ENCODE data around the gene TFPI2.

TFPI2 gene

DNA sequence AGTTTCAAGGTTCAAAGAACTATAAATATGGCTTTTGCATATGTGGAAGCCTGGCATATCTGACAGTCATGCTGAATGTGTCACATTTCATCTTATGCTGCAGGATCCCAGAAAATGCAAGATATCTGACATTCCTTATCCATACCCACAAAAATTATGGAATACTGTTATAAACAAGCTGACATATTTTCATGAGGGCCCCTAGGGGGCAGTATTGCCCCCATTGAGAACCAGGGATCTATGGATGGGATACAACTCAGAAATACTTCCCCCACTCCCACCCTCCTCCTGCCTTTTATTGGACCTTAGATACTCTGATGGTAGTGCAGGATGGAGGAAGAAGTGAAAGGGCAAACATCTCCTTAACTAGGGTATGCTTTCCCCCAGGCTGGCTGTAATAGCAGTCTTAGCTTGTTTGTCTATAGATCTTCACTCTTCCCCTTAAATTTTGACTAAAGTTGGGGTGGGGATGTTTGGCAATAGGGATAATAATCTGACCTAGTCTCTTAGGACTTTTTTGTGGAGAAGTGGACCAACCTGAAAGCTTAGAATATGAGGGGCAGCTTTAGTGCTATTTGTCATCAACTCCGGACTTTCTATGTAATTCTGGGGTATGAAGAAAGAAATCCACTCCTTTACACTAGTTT is 12.3 kb upstream of the TFPI2 start:
- DNase-seq: no peak

DNA sequence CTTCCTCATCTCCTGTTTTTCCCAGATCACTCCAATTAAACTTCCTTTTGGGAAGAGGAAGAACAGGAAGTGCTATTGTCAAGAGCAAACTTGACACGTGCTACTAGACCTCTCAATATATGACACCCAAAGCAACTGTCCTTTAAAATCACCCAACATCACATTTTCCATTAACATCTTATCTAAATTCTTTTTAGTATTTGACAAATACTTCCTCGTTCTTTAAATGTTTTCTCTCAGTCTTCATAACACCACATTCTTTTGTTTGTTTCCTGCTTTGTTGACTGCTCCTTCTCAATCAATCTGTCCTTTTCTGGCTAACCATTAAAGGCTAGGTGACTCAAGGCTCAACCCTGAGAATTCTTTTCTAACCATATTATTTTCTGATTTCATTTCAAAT is 7.1 kb upstream of the TFPI2 start:
- DNase-seq: no peak

DNA sequence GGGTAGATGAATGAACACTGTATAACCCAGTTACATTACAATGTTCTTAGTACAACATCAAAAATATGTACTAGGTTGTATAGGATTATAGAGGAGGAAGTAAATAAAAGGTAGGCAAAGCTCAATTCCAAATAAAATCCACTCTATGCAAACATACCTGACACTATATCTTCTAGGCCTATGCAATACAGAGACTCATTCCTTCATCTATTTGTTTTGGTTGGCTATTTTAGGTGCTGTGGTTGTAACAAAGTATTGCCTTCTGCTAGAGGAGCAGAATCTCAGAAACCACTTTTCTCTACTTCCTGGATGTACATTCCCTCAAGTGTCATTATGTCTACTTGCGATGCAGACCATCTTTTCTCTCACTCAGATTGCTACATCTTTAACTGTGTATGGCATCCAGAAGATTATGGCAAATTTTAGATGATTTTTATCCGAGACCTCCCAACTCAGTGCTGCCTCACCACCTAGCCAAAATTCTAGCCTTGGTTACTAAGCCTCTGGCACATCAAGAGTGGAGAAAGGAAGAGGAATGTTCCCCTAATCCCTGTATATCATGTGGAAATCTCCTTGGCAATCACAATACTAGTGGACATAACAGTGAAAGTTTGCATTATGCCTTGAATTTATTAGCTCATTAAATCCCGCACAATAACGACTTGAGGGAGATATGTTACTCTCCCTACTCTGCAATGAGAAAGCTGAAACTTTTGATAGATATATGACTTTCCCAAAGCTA is 5.5 kb upstream of the TFPI2 start:
- DNase-seq: no peak

DNA sequence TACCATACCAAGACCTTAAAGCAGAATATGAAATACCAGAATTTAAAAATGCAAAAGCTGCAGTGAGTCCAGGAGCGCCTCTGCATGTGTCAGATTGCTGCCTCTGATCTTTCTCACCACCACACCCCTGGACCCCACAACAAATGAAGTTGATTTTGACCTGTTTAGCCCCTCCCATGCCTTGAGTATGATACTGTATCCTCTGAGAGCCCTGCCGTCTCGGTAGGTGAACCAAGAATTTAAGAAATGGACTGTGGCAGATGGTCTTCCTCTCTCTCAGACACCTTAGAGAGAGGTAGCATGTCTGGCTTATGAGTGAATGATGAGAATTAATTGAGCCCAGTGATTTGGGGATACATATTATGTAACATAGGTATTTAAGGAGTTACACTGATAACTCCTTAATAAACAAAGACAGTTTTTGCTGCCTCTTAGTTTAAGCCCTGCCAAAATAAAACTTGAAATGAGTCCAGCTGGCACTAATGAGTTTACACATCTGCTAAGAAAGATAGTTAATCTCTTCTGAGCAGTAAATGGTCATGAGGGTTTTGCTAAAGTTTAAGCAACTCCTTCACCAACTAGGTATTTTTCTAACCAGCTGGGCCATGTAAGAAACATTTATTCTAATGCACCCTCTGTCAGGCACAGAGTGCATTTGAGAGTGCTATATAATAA is 4.5 kb upstream of the TFPI2 start:
- DNase-seq: no peak

DNA sequence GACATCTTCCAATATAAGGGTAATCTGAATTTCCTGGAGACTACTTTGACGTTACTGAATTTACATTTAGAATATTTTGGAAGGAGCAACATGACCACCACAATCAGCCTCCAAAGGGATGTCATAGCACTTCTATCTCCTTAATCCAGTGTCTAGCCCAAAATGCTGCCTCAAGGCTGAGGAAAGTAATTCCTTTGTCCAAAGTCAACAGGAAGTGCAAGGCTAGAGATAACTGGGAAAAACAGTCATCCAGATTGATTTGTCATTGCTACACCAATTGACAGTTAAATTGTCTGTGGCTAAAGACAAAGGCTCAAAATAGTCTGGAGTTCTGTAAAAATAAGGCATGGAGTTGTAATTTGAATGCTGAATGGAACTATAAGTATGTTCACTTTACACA is 3.9 kb upstream of the TFPI2 start:
- DNase-seq: no peak

DNA sequence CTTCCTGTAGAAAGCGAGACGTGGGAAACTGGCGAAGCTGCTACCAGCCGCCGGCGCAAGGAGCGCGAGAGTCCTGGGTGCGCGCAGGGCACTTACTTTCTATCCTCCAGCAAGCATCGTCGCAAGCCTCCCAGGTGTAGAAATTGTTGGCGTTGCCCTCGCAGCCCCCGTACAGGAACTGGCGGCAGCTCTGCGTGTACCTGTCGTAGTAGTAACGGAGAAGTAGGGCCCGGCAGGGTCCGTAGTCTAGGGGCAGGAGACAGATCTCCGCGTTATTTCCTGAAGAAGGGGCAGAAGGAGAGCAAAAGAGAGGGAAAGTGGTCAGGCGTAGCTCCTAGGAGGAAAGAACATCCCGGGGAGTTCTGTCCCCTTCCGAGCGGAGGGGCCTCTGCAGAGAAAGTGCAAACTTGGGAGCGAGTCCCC is 501 bp downstream of the TFPI2 start:
- no peak for DNase-seq

DNA sequence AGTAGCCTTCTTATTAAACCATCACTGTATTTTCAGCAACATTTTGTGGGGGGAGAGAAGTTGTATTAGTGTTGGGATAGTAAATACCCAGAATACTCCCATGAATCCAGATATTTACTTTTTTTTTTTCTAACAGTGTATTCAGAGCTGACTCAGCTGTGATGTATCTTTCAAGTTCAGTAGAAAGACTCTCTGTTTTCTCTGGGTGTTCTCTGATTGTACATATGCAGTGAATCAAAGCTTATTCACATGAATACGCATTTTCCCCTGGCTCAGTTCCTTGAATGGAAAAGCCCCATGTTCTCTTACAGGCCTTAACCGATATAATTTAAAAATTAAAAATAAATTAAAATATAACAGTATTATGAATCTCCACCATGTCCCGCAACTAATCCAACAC is 1.3 kb downstream of the TFPI2 start:
- DNase-seq: no peak

DNA sequence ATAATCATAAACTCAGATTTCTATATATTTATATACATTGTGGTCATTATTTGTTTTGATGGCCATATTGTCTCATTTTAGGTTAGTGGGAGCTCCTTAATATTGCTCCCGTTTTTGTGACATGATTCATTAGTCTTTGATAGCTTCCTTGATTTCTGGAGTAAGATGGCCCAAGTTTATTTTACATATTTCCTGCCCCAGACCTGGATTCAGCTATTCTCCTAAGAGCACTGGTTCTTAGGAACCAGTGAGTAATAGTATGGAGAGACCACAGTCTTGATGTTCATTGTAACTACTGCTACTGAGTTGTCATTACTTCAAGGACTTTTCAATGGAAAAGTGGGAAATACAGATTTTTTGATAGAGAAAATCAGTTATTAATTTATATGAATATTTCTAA is 6.0 kb downstream of the TFPI2 start:
- DNase-seq: no peak

DNA sequence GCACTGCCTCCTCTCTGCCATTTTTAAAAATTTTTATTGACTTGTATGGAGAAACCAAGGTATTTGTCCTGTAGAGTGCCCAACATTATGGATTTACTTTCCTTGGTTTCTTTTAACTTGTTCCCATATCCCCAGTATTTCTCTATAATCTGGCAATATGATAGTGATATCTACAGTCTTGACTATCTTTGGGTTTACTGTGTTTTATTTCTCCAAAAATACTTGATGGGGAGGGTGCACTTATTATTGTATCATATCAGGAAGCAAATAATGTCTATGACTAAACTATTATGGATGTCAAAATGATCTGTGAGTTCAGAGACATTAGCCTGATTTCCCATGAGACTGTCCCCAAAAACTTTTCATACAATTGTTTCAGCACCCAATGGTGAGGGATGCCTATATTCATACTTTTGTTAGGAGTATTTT is 6.6 kb downstream of the TFPI2 start:
- DNase-seq: no peak

DNA sequence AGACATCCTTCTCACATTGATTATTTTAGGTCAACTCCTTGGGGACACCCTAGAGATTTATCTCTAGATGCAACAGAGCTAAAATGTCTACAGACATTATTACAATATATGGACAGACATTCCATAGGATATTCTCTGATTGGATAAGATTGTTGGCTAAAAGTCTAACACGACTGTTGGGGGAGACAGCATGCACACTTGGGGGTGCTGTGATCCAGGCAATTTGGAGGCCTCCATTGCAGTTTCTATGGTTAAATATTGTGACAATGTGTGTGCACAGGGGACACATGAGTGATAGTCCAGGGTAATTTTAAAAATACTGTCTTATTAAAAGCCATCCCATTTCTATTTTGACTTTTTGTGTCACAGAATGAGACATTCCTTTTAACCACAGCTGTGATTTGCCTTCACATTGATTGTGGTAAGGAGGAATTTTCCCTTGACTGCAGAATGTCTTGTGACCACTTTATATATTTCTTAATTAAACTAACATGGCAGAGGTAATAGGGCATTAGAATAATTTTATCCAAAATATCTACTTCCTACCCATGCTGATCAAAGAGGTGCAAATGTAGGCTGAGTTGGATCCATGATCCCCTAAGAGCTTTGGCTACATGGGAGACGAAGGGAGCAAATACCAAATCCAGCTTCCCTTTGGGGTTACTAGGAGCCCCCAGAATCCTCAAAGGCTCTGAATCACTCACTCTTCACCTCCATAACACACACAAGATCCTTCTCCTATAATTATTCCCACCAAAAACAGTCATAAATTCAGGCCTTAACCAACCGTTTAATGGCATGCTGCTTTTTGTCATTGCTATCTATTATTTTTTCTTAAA is 7.3 kb downstream of the TFPI2 start:
- DNase-seq: no peak

DNA sequence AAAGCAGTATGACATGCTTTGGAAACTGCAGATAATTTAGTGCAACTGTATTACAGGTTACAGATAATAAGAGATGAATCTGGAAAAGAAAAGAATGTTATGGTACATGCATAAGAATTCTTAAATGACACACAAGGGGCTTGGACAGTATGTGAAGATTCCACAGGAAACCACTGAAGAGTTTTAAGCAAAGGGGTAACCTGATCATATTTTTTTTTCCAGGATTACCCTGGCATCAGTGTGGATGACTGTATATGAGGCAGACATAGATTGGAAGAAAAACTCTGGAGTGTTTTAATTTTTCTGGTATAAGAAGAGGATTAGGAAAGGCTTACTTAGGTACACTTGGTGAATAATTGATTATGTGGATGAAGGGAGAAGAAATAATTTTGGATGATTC is 8.1 kb downstream of the TFPI2 start:
- no peak for DNase-seq

DNA sequence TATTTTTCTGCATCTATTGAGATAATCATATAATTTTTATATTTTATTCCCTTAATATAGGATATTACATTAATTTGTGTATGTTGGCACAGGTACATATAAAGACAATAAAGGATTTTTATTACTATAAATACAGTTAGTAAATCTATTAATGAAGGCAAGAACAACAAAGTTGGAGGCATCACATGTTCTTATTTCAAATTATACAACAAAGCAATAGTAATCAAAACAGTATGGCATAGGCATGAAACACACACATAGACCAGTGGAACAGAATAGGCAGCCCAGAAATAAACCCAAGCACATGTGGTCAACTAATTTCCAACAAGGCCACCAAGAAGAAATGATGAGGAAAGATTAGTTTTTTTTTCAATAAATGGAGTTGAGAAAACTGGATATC is 11.2 kb downstream of the TFPI2 start:
- DNase-seq: no peak

DNA sequence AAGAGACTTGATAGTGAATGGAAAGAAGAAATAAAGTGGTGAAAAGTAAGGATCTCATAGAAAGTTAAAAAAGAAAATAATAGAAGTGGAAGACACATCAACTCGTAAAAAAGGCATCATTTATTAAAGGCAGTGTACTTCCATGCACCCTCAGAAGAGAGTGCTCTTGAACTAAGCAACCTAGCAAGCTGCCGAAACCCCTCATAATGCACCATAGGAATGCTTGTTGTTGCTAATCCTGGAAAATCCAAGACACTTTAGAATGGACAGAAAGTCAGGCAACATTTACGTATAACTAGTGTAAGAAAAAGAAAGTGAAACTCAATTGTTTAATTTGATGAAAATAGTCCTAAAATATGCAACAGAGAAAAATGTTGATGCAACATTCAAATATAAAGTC is 12.8 kb downstream of the TFPI2 start:
- no peak for DNase-seq

DNA sequence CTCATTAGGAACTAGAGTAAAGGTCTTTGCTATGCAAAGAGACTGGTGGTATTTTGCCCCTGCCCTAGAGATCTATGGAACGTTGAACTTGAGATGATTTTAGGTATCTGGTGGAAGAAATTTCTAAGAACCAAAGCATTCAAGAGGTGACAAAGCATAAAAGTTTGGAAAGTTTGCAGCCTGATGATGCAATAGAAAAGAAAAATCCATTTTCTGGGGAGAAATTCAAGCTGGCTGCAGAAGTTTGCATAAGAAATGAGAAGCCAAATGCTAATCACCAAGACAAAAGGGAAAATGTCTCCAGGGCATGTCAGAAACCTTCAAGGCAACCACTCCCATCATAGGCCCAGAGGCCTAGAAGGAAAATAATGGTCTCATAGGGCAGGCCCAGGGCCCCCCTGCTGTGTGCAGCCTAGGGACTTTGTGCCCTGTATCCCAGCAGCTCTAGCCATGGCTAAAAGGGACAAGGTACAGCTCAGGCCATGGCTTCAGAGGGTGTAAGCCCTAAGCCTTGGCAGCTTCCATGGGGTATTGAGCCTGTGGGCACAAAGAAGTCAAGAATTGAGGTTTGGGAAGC is 16.5 kb downstream of the TFPI2 start:
- DNase-seq: no peak

DNA sequence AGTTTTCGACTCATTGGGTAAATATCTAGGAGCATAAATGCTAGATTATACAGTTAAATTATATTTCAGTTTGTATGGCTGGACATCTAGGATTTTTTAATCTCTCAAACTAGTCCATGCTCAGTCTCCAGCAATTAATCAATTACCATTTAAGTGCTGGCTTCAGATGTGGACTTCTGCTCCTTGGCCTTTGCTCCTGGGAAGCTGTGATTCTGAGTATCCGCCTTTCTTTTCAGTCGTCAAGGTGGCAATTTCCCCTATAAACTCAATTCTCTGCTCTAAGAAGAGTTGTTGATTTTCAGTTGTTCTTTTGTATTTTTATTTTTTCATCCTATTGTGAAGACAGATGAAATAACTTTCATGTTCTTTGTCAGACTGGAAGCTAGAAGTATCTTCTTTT is 23.7 kb downstream of the TFPI2 start:
- no peak for DNase-seq

DNA sequence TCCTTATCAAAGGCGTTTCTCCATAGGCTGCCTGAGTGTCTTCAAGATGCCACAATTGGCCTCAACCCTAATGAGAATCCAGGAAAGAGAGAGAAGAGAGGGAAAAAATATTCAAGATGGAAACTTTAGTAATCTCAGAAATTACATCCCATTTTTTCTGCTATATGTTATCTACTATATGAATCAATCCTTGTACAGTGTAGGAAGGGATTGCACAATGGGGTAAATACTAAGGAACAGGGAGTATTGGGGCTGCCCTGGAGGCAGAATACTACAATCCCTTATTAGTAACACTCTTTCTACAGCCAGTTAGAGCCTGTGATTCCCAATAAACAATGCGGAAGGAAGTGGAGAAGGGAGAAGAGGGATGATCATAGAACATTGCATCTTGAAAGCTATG is 27.9 kb downstream of the TFPI2 start:
- DNase-seq: no peak

DNA sequence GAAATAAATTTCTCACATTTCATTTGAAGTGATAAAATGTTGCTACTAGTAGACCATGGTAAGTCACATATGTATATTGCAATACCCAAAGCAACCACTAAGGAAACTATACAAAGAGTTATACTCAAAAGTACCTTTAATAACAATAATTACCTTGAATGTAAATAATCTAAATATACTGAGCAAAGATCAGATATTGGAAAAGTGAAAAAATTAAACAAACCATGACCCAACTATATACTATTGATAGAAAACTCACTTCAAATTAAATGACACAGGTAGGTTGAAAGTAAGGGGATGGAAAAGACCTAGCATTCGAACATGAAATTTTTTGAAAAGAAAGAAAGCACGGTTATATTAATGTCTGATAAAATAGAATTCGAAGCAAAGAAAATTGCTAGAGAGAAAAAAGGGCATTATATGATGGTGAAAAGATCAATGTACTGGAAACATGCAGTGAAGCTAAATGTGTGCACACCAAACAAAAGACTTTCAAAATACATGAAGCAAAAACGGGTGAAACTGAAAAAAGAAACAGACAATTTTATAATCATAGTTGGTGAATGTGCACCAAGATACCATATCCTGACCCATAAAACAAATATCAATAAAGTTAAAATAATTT is 29.1 kb downstream of the TFPI2 start:
- DNase-seq: no peak

DNA sequence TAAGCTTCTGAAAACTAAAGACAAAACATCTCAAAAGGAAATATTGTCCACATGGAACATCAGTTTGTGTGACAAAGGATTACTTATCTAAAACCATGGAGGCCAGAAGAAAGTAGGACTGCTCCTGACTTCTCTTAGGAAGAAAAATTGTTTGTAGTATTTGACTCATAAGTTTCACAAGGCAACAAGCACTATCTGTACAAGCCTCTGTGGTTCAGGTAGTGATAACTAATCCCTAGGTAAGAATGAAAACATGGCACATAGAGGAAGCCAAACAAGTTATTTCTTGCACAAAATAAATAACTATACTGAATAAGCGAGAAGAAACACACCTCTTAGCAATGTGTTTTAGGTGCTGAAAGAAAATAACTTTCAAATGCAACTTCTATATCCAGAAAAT is 30.3 kb downstream of the TFPI2 start:
- DNase-seq: no peak

DNA sequence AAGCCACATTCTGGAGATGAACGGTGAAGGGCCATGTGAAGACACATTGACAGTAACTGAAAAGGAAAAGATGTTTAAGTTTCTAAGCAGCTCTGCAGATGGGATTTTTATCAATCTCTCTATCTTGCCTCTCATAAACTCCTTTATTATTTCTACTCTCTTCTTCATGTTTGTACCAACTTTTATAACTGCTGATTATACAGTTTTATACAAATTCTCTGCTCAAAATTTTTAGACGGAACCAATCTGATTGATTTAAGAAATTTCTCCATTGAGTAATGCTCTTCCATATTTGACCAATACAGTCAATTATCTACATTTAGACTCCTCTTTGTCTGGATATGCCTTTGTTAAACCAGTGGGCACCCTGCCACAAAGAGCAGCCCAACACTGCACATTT is 31.7 kb downstream of the TFPI2 start:
- DNase-seq: no peak

DNA sequence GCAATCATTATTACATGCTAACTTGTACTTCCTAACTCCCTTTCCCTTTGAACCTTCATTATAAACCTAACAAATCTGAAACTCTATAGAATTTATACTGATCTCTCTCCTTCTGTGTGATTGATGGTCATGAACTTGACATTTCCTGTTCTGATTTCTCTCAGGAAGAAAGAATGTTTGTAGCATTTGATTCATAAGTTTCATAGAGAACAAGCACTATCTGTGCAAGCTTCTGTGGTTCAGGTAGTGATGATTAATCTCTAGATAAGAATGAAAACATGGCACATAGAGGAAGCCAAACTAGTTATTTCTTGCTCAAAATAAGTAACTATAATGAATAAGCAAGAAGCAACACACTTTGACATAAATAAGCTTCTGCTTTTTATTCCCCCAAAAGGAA is 34.2 kb downstream of the TFPI2 start:
- DNase-seq: no peak

DNA sequence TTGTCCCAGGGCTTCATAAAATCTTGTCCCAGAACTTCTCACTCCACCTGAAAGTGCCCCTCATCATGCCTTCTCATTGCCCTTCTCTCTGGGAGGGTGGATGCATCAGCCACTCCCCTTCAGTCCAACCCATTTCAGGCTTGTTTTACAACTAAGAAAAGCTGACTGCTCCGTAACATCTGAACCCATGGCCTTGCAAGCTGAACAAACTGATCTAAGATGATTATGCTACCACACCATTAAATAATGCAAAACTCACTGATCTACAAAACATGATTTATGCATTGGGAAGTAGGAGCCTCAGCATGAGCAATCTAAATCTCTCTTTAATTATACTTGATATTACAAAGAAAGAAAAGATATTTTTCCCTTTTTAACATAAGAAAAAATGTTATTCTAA is 34.8 kb downstream of the TFPI2 start:
- DNase-seq: no peak

DNA sequence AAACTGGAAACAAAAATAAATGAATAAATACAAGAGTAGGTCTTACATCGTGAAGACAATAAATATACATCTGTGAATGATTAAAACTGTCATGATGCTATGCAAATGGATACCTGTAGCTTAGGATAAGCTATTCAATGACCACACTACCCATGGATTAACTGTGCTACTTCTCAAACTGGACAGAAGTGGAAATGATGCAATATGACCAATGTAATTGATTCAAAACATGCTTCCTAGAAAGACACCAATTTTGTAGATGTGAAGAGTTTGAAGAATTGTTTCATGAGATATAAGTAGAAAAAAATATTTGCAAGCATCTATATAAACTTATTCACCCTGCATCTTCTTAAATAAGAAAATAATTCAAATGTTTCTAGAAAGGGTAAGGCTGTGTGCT is 36.1 kb downstream of the TFPI2 start:
- DNase-seq: no peak

DNA sequence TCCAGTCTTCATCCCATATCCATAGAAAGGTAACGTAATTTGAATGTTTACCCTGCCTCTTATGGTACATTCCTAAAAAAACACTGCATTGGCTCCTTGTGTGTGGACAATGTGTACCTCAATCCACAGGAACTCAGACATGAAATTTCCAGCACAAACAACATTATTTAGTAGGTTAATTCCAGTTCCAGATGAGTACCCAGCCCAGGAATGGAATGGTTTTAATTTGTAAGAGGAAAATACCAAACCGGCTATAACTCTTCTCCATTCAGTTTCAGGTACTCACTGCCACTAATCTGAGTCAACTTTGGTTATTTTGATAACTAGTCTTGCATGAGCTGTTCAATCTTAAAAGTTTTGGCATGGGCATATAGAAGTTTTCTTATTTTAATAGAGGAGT is 39.0 kb downstream of the TFPI2 start:
- no peak for DNase-seq
